Measurements from ENCODE around the gene SAYSD1. TPM values are rescaled to one million over a fixed set of nuclear protein-coding genes. Genes with fewer than 3 reads are reported as not detected.

The SAYSD1 gene
- total RNA-seq, 1 experiment from 2014 or later: 12.2 TPM

DNA sequence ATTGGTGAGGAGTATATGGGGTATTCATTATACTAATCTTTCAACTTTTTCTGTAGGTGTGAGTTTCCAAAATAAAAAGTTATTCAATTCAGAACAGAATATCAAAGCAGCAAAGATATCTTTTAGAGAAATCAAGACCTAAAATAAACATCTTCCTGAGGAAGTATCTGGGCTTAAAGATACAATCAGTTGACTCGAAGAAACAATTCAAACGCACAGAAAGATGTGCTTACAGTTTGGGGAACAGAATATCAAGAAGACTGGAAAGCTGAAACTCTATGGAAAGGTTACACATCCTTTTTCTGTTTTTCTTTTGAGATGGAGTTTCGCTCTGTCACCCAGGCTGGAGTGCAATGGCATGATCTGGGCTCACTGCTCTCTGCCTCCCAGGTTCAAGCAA is 36.2 kb upstream of the SAYSD1 start:
- Histone ChIP-seq H2AFZ (ENCODE audit: low read length) (no peak overlapping the region), H4K20me1 (ENCODE audit: low read length) (no peaks in the 10 kb centered on the region), H3K4me3 (ENCODE audit: low read length) (no peak overlapping the region), H3K4me1 (ENCODE audit: insufficient read depth, low read length) (no peaks in the 10 kb centered on the region), H3K27ac (ENCODE audit: low read length) (no peak overlapping the region), H3K9me2 (replicated peaks; ENCODE audit: low read length) (no peaks in the 10 kb centered on the region), H3K4me2 (ENCODE audit: low read length) (no peak overlapping the region), H3K9ac (ENCODE audit: low read length) (no peak overlapping the region), H3K27me3 (ENCODE audit: low read length) (peaks cover 64% of the 10 kb centered on the region), H3F3A (ENCODE audit: low read length, unreplicated experiment) (no peaks in the 10 kb centered on the region), H3K9me3 (ENCODE audit: low read length) (no peaks in the 10 kb centered on the region), H3K79me2 (ENCODE audit: low read length) (no peaks in the 10 kb centered on the region), H3K36me3 (ENCODE audit: low read depth, low read length) (no peaks in the 10 kb centered on the region)
- POLR2A ChIA-PET (ENCODE audit: unreplicated experiment): no interaction called here
- TF ChIP-seq EZH2phosphoT487 (IDR thresholded peaks at IDR 0.05; ENCODE audit: borderline replicate concordance, low read length) (no peak), EZH2 (IDR thresholded peaks at IDR 0.05; ENCODE audit: low read length, unreplicated experiment) (no peak)
- TF ChIP-seq, protein P1, sequence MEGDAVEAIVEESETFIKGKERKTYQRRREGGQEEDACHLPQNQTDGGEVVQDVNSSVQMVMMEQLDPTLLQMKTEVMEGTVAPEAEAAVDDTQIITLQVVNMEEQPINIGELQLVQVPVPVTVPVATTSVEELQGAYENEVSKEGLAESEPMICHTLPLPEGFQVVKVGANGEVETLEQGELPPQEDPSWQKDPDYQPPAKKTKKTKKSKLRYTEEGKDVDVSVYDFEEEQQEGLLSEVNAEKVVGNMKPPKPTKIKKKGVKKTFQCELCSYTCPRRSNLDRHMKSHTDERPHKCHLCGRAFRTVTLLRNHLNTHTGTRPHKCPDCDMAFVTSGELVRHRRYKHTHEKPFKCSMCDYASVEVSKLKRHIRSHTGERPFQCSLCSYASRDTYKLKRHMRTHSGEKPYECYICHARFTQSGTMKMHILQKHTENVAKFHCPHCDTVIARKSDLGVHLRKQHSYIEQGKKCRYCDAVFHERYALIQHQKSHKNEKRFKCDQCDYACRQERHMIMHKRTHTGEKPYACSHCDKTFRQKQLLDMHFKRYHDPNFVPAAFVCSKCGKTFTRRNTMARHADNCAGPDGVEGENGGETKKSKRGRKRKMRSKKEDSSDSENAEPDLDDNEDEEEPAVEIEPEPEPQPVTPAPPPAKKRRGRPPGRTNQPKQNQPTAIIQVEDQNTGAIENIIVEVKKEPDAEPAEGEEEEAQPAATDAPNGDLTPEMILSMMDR (conservative IDR thresholded peaks at IDR 0.05; ENCODE audit: low read depth, low read length): no peak
- intact Hi-C loops (cut with micrococcal nuclease): no loop called here
- CTCF ChIA-PET: no interaction called here
- BruUV-seq (replicated peaks): no TSS peak
- ATAC-seq (no peak), DNase-seq (no peak)

DNA sequence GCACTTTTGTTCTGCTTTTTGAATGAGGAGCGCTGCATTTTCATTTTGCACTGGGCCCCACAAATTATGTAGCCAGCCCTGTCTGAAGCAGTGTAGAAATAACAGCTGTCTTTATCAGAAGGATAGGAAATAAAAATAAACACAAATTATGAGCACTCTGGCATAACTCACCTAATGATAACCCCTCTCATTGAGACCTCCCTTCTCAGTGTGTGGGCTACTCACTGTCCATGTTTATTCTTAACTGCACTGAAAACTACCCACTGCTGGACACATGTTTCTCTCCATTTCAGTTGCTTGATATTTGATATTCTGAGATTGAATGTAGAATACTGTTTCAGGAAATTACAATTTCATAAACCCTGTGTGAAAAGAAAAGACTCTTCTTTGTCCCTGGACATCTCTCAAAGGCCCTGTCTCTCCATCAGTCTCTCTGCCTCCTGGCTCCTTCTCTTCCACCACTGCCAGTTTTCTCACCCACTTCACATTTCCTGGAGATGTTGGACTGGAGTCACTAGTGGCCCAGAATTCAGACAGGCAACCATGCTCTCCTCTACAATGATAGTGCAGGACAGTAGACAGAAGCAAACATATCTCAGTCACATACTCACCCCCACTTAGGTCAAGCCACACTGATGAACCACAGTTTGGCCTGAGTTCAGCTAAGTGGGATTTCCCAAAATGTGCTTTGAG is 29.6 kb upstream of the SAYSD1 start:
- peaks cover 92% of the 10 kb centered on the region for H3K27me3 ChIP-seq (ENCODE audit: low read length)
- no peak overlapping the region for H3K27ac ChIP-seq (ENCODE audit: low read length)
- no peak overlapping the region for H3K4me3 ChIP-seq (ENCODE audit: low read length)
- no peaks in the 10 kb centered on the region for H3F3A ChIP-seq (ENCODE audit: low read length, unreplicated experiment)
- POLR2A ChIA-PET (ENCODE audit: unreplicated experiment): no interaction called here
- no peaks in the 10 kb centered on the region for H3K9me3 ChIP-seq (ENCODE audit: low read length)
- ATAC-seq (no peak), DNase-seq (no peak)
- BruUV-seq (replicated peaks): no TSS peak
- CTCF ChIA-PET: no interaction called here
- TF ChIP-seq EZH2 (IDR thresholded peaks at IDR 0.05; ENCODE audit: low read length, unreplicated experiment): no peak
- no peak for TF ChIP-seq EZH2phosphoT487 (IDR thresholded peaks at IDR 0.05; ENCODE audit: borderline replicate concordance, low read length)
- TF ChIP-seq, protein P1 (conservative IDR thresholded peaks at IDR 0.05; ENCODE audit: low read depth, low read length): no peak
- H3K4me2 ChIP-seq (ENCODE audit: low read length): no peak overlapping the region
- H3K9me2 ChIP-seq (replicated peaks; ENCODE audit: low read length): no peaks in the 10 kb centered on the region
- intact Hi-C loops (cut with micrococcal nuclease): no loop called here
- no peaks in the 10 kb centered on the region for H3K36me3 ChIP-seq (ENCODE audit: low read depth, low read length)
- H4K20me1 ChIP-seq (ENCODE audit: low read length): no peaks in the 10 kb centered on the region
- H3K79me2 ChIP-seq (ENCODE audit: low read length): no peaks in the 10 kb centered on the region
- H3K9ac ChIP-seq (ENCODE audit: low read length): no peak overlapping the region
- H3K4me1 ChIP-seq (ENCODE audit: insufficient read depth, low read length): no peaks in the 10 kb centered on the region
- no peak overlapping the region for H2AFZ ChIP-seq (ENCODE audit: low read length)

DNA sequence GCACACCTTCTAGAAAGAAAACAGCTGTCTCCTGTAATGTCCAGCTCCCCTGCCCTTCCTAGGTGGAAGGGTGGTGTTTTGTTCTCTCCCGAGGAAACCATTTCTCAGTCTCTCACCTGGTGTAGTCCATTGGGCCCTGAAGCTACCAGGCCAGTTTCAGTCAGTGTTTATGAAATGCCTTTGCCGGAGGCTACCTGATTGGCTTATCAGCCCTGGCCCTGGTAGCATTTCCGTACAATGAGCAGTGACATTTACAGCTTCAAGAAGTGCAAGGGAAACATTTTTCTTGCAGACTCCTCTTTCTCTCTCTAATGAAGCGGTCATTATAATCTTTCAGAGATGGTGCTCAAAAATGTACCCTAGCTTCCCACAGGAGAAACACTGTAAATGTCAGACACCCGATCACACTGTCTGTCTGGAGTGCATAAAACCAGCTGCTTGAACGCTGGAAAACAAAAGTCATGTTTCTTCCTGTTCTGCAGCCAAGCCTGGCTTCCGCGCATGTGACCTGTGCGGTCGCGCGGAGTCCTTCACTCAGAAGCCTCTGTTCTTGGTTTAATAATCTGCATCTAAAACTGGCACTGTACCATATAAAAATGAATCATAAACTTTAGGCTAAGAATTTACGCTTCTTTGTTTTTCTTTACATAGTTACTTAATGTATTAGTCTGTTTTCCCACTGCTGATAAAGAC is 28.4 kb upstream of the SAYSD1 start:
- Histone ChIP-seq H3K36me3 (ENCODE audit: low read depth, low read length) (no peaks in the 10 kb centered on the region), H3K27me3 (ENCODE audit: low read length) (peaks cover 85% of the 10 kb centered on the region), H3K4me1 (ENCODE audit: insufficient read depth, low read length) (no peaks in the 10 kb centered on the region), H3K9me2 (replicated peaks; ENCODE audit: low read length) (no peaks in the 10 kb centered on the region), H2AFZ (ENCODE audit: low read length) (no peak overlapping the region), H3K4me2 (ENCODE audit: low read length) (no peak overlapping the region), H3K4me3 (ENCODE audit: low read length) (no peak overlapping the region), H3K9ac (ENCODE audit: low read length) (no peak overlapping the region), H3F3A (ENCODE audit: low read length, unreplicated experiment) (no peaks in the 10 kb centered on the region), H3K9me3 (ENCODE audit: low read length) (no peaks in the 10 kb centered on the region), H4K20me1 (ENCODE audit: low read length) (no peaks in the 10 kb centered on the region), H3K27ac (ENCODE audit: low read length) (no peak overlapping the region), H3K79me2 (ENCODE audit: low read length) (no peaks in the 10 kb centered on the region)
- intact Hi-C loops (cut with micrococcal nuclease): no loop called here
- no peak for TF ChIP-seq EZH2 (IDR thresholded peaks at IDR 0.05; ENCODE audit: low read length, unreplicated experiment)
- no peak for TF ChIP-seq EZH2phosphoT487 (IDR thresholded peaks at IDR 0.05; ENCODE audit: borderline replicate concordance, low read length)
- TF ChIP-seq, protein P1 (conservative IDR thresholded peaks at IDR 0.05; ENCODE audit: low read depth, low read length): no peak
- CTCF ChIA-PET: no interaction called here
- ATAC-seq (no peak), DNase-seq (no peak)
- no TSS peak for BruUV-seq (replicated peaks)
- POLR2A ChIA-PET (ENCODE audit: unreplicated experiment): no interaction called here
